CD14-positive monocyte (primary cell): ENCODE results near the gene COMT. TPM values are rescaled to one million over a fixed set of nuclear protein-coding genes. Genes with fewer than 3 reads are reported as not detected.

Experiments
- DNase-seq, 3 donors: peaks; one replicate each; pipeline ENCODE4 v3.0.0-alpha.2; 2011 to 2022
- H2AFZ ChIP-seq: 2 replicates; pipeline ENCODE4 v1.6.0; 2012; ENCODE audit warnings: mild to moderate bottlenecking, low read depth, low read length, inconsistent platforms; ENCODE audit not compliant: insufficient read depth, poor library complexity, severe bottlenecking
- H3K27ac ChIP-seq, 2 donors: 1 replicate in 1 of 2; 2 replicates in 1 of 2; pipeline ENCODE4 v1.5.1; 2012 to 2013; ENCODE audit warnings: low read length in 2 of 2, control low read depth in 1 of 2, inconsistent platforms in 1 of 2, low read depth in 1 of 2, mild to moderate bottlenecking in 1 of 2
- H3K27me3 ChIP-seq, 2 donors: one replicate each; pipeline versions ENCODE4 v1.6.0 to v1.6.1; 2011 to 2013; ENCODE audit warnings: low read length in 2 of 2; ENCODE audit not compliant: control insufficient read depth in 2 of 2, insufficient read depth in 2 of 2
- H3K36me3 ChIP-seq, 2 donors: replicated peaks in 1 of 2; 1 replicate in 1 of 2; 2 replicates in 1 of 2; pipeline versions ENCODE4 v1.5.1 to v1.6.1; 2012 to 2013; ENCODE audit warnings: low read length in 2 of 2, control low read depth in 1 of 2, inconsistent platforms in 1 of 2, mild to moderate bottlenecking in 1 of 2; ENCODE audit not compliant: insufficient read depth in 2 of 2, control insufficient read depth in 1 of 2
- H3K4me1 ChIP-seq, 2 donors: 1 replicate in 1 of 2; 2 replicates in 1 of 2; pipeline versions ENCODE4 v1.5.1 to v1.6.1; 2012 to 2013; ENCODE audit warnings: low read length in 2 of 2, control low read depth in 1 of 2, inconsistent platforms in 1 of 2, mild to moderate bottlenecking in 1 of 2, moderate library complexity in 1 of 2; ENCODE audit not compliant: insufficient read depth in 2 of 2, control insufficient read depth in 1 of 2
- H3K4me2 ChIP-seq: replicated peaks from 2 replicates; pipeline ENCODE3; 2012; ENCODE audit warnings: low read length, moderate library complexity, mild to moderate bottlenecking; ENCODE audit not compliant: poor library complexity, severe bottlenecking; ENCODE audit errors: extremely low read depth
- H3K4me3 ChIP-seq, 3 experiments: fragments of 200-600 bp in 1 of 3; sonication (generic) in 1 of 3; replicated peaks in 1 of 3; 1 replicate in 2 of 3; 2 replicates in 1 of 3; pipeline ENCODE4 v1.5.1; 2011 to 2013; ENCODE audit warnings: low read length in 3 of 3, mild to moderate bottlenecking in 3 of 3, control low read depth in 2 of 3, low read depth in 2 of 3, inconsistent platforms in 1 of 3, moderate library complexity in 1 of 3
- H3K79me2 ChIP-seq: 2 replicates; pipeline ENCODE4 v1.6.0; 2012; ENCODE audit warnings: mild to moderate bottlenecking, control low read depth, inconsistent platforms, low read length, moderate library complexity; ENCODE audit not compliant: insufficient read depth
- H3K9ac ChIP-seq: 2 replicates; pipeline ENCODE4 v1.6.0; 2017; ENCODE audit warnings: low read length, mild to moderate bottlenecking; ENCODE audit not compliant: insufficient read depth, poor library complexity, severe bottlenecking
- H3K9me3 ChIP-seq, 2 donors: replicated peaks in 1 of 2; 1 replicate in 1 of 2; 2 replicates in 1 of 2; pipeline versions ENCODE4 v1.5.1 to v1.6.1; 2012 to 2013; ENCODE audit warnings: low read length in 2 of 2, control low read depth in 1 of 2; ENCODE audit not compliant: control insufficient read depth in 1 of 2, insufficient read depth in 1 of 2
- H4K20me1 ChIP-seq: 2 replicates; pipeline ENCODE4 v1.6.0; 2012; ENCODE audit warnings: mild to moderate bottlenecking, low read length, control low read depth, moderate library complexity; ENCODE audit not compliant: insufficient read depth
- H3K27ac Mint-ChIP-seq, 7 donors: one replicate each; pipeline ENCODE4 v1.8.0; 2020; ENCODE audit warnings: mild to moderate bottlenecking in 7 of 7, mixed read lengths in 7 of 7, moderate library complexity in 6 of 7, inconsistent platforms in 2 of 7
- H3K27me3 Mint-ChIP-seq, 3 donors: one replicate each; pipeline ENCODE4 v1.8.0; 2021 to 2022; ENCODE audit warnings: low read depth in 3 of 3, mild to moderate bottlenecking in 3 of 3, mixed read lengths in 3 of 3, moderate library complexity in 3 of 3, inconsistent platforms in 1 of 3
- H3K36me3 Mint-ChIP-seq, 2 donors: one replicate each; pipeline ENCODE4 v1.8.0; 2020; ENCODE audit warnings: mixed read lengths in 2 of 2, inconsistent platforms in 1 of 2, mild to moderate bottlenecking in 1 of 2
- H3K4me1 Mint-ChIP-seq: one replicate; pipeline ENCODE4 v1.8.0; 2020; ENCODE audit warnings: mild to moderate bottlenecking, mixed read lengths
- H3K4me3 Mint-ChIP-seq, 2 donors: one replicate each; pipeline ENCODE4 v1.8.0; 2020; ENCODE audit warnings: mild to moderate bottlenecking in 2 of 2, mixed read lengths in 2 of 2, moderate library complexity in 1 of 2
- H3K9me3 Mint-ChIP-seq, 7 donors: one replicate each; pipeline ENCODE4 v1.8.0; 2020 to 2022; ENCODE audit warnings: mixed read lengths in 7 of 7, mild to moderate bottlenecking in 6 of 7, moderate library complexity in 6 of 7, inconsistent platforms in 2 of 7
- WGBS: methylation state at CpG from one replicate; pipeline ENCODE4 v1.1.5; 2013; ENCODE audit warnings: missing lambda C conversion rate; ENCODE audit not compliant: insufficient coverage; 5-methylcytosine and 5-hydroxymethylcytosine counted together
- intact Hi-C, 2 donors: fragments of 100-400 bp; cut with micrococcal nuclease; formaldehyde crosslinking; loops; one replicate each; pipeline versions ENCODE4 v1.15.0 to v1.15.1; 2023
- polyA plus RNA-seq, 3 donors: library from polyadenylated mRNA; depleted of rRNA in 1 of 3; unstranded in 2 of 3; stranded (reverse) in 1 of 3; fragments of 300-500 nt in 2 of 3; fragments of >200 nt in 1 of 3; fragmentation: Illumina TruSeq in 2 of 3; gene quantifications; 1 replicate in 2 of 3; 2 replicates in 1 of 3; pipeline ENCODE4 v1.2.3, GENCODE V29; 2012 to 2021
- TF ChIP-seq, protein P1 (sequence below): fragments of 200-600 bp; IDR thresholded peaks from one replicate; pipeline ENCODE4 v1.8.0; 2022; ENCODE audit warnings: antibody characterized with exemption, mild to moderate bottlenecking

The COMT gene
- polyA plus RNA-seq, 3 donors, result 314 to 400 (median 329) TPM

- TF ChIP-seq, protein P1, sequence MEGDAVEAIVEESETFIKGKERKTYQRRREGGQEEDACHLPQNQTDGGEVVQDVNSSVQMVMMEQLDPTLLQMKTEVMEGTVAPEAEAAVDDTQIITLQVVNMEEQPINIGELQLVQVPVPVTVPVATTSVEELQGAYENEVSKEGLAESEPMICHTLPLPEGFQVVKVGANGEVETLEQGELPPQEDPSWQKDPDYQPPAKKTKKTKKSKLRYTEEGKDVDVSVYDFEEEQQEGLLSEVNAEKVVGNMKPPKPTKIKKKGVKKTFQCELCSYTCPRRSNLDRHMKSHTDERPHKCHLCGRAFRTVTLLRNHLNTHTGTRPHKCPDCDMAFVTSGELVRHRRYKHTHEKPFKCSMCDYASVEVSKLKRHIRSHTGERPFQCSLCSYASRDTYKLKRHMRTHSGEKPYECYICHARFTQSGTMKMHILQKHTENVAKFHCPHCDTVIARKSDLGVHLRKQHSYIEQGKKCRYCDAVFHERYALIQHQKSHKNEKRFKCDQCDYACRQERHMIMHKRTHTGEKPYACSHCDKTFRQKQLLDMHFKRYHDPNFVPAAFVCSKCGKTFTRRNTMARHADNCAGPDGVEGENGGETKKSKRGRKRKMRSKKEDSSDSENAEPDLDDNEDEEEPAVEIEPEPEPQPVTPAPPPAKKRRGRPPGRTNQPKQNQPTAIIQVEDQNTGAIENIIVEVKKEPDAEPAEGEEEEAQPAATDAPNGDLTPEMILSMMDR, result no peak
- H3K4me3 Mint-ChIP-seq, result no peak overlapping the region
- H4K20me1 ChIP-seq, result no peaks in the 10 kb centered on the region
- no peak overlapping the region for H3K4me2 ChIP-seq
- H3K9me3 Mint-ChIP-seq, result peaks cover 6 to 10% (median 7%) of the 10 kb centered on the region in 7 donors
- no peak overlapping the region for H3K9ac ChIP-seq
- H3K36me3 ChIP-seq, result no peaks in the 10 kb centered on the region
- H3K36me3 Mint-ChIP-seq, result no peaks in the 10 kb centered on the region
- H3K9me3 ChIP-seq, result peaks cover 0 to 3% of the 10 kb centered on the region in 2 donors
- no peaks in the 10 kb centered on the region for H3K4me1 Mint-ChIP-seq
- no peak for DNase-seq
- WGBS, result 57% methylated on average over 9 of the region's 16 CpGs
- H2AFZ ChIP-seq, result no peak overlapping the region
- H3K27me3 ChIP-seq, result no peaks in the 10 kb centered on the region
- no peak overlapping the region for H3K27ac Mint-ChIP-seq
- H3K27me3 Mint-ChIP-seq, result peaks cover 8 to 22% (median 10%) of the 10 kb centered on the region in 3 donors
- intact Hi-C loops, result no loop called here
- H3K4me1 ChIP-seq, result no peaks in the 10 kb centered on the region
- H3K4me3 ChIP-seq, result no peak overlapping the region
- H3K79me2 ChIP-seq, result no peaks in the 10 kb centered on the region
- H3K27ac ChIP-seq, result no peak overlapping the region
These were observed 56.8 kb downstream of the COMT start for GRCh38 chr22:19998232-19998951.

- H3K4me1 Mint-ChIP-seq, result no peaks in the 10 kb centered on the region
- peaks cover 13 to 18% (median 15%) of the 10 kb centered on the region in 7 donors for H3K9me3 Mint-ChIP-seq
- H3K9ac ChIP-seq, result no peak overlapping the region
- DNase-seq, result no peak
- peaks cover 8 to 22% (median 10%) of the 10 kb centered on the region in 3 donors for H3K27me3 Mint-ChIP-seq
- intact Hi-C loops, result no loop called here
- H3K36me3 ChIP-seq, result no peaks in the 10 kb centered on the region
- TF ChIP-seq, protein P1, result no peak
- no peaks in the 10 kb centered on the region for H3K27me3 ChIP-seq
- H3K36me3 Mint-ChIP-seq, result no peaks in the 10 kb centered on the region
- no peak overlapping the region for H3K27ac ChIP-seq
- H3K4me3 Mint-ChIP-seq, result no peak overlapping the region
- no peak overlapping the region for H3K4me3 ChIP-seq
- H3K9me3 ChIP-seq, result peaks cover under 1 to 11% of the 10 kb centered on the region in 2 donors
- H3K27ac Mint-ChIP-seq, result no peak overlapping the region
- no peak overlapping the region for H2AFZ ChIP-seq
- no peaks in the 10 kb centered on the region for H3K4me1 ChIP-seq
- WGBS, result 82% methylated on average over 3 of the region's 8 CpGs
- H3K4me2 ChIP-seq, result no peak overlapping the region
- H4K20me1 ChIP-seq, result no peaks in the 10 kb centered on the region
- H3K79me2 ChIP-seq, result no peaks in the 10 kb centered on the region
These were observed 57.6 kb downstream of the COMT start for GRCh38 chr22:19998991-19999820.
